Loucy (cell line): ENCODE results near the gene UNC13C.
"Not testable (repeated sequence)": the region's sequence is repeated elsewhere in the genome, so short reads cannot be mapped to it uniquely, and the experiment has no call there.

ENCODE experiments used
- H2AFZ ChIP-seq: fragments of 200-600 bp; sonication (generic); 2 replicates; pipeline ENCODE4 v1.6.0; 2016; ENCODE audit warnings: antibody characterized with exemption, mild to moderate bottlenecking, low read length, moderate library complexity
- H3F3A ChIP-seq: fragments of 200-600 bp; 2 replicates; pipeline ENCODE4 v1.6.0; 2016; ENCODE audit warnings: antibody characterized with exemption, low read depth, mild to moderate bottlenecking
- H3K27me3 ChIP-seq: fragments of 200-600 bp; sonication (generic); 2 replicates; pipeline ENCODE4 v1.6.1; 2014; ENCODE audit warnings: low read length, mild to moderate bottlenecking; ENCODE audit not compliant: insufficient read depth, poor library complexity, severe bottlenecking
- H3K36me3 ChIP-seq: fragments of 200-600 bp; sonication (generic); 2 replicates; pipeline ENCODE4 v1.6.1; 2016; ENCODE audit warnings: low read length; ENCODE audit not compliant: insufficient read depth
- H3K4me1 ChIP-seq: fragments of 200-600 bp; sonication (generic); 2 replicates; pipeline ENCODE4 v1.5.1; 2014; ENCODE audit warnings: low read length, mild to moderate bottlenecking; ENCODE audit not compliant: insufficient read depth, poor library complexity, severe bottlenecking
- H3K4me2 ChIP-seq: fragments of 200-600 bp; sonication (generic); 2 replicates; pipeline ENCODE4 v1.6.0; 2014; ENCODE audit warnings: antibody characterized with exemption, low read length, low read depth, mild to moderate bottlenecking; ENCODE audit not compliant: poor library complexity, severe bottlenecking
- H3K4me3 ChIP-seq: fragments of 200-600 bp; sonication (generic); 2 replicates; pipeline ENCODE4 v1.5.1; 2014; ENCODE audit warnings: low read length, mild to moderate bottlenecking, mixed read lengths; ENCODE audit not compliant: poor library complexity, severe bottlenecking
- H3K79me2 ChIP-seq: fragments of 200-600 bp; sonication (generic); 2 replicates; pipeline ENCODE4 v1.6.1; 2014; ENCODE audit warnings: low read length; ENCODE audit not compliant: insufficient read depth
- H3K9ac ChIP-seq: fragments of 200-600 bp; sonication (generic); 2 replicates; pipeline ENCODE4 v1.6.0; 2014; ENCODE audit warnings: mild to moderate bottlenecking, low read depth, low read length, moderate library complexity; ENCODE audit not compliant: poor library complexity, severe bottlenecking
- H3K9me2 ChIP-seq: fragments of 200-600 bp; sonication (generic); replicated peaks from 2 replicates; pipeline ENCODE4 v1.6.1; 2016; ENCODE audit warnings: low read depth, low read length, mixed read lengths
- H3K9me3 ChIP-seq: fragments of 200-600 bp; sonication (generic); 2 replicates; pipeline ENCODE4 v1.6.1; 2014; ENCODE audit warnings: mild to moderate bottlenecking, antibody characterized with exemption, low read length, low read depth; ENCODE audit not compliant: insufficient read depth
- H4K20me1 ChIP-seq: fragments of 200-600 bp; sonication (generic); 2 replicates; pipeline ENCODE4 v1.6.0; 2014; ENCODE audit warnings: antibody characterized with exemption, low read length, mild to moderate bottlenecking; ENCODE audit not compliant: insufficient read depth, poor library complexity, severe bottlenecking
- CTCF ChIP-seq: fragments of 200-600 bp; sonication (generic); conservative IDR thresholded peaks from 2 replicates; pipeline ENCODE4 v1.5.1; 2014; ENCODE audit warnings: mild to moderate bottlenecking, antibody characterized with exemption, low read length
- EZH2phosphoT487 ChIP-seq: fragments of 200-600 bp; IDR thresholded peaks from 2 replicates; pipeline ENCODE4 v1.6.1; 2018; ENCODE audit warnings: antibody characterized with exemption, mild to moderate bottlenecking, moderate library complexity, borderline replicate concordance

UNC13C gene

GRCh38 chr15:53978253-53978906 is at the start of gene UNC13C:
Gene UNC13C (plus strand): TSS chr15:53978441. CDS start chr15:54012904, 34,463 bp downstream.
- Histone ChIP-seq H3K4me2 (no peak within 1 kb of the TSS), H4K20me1 (no peaks in the 10 kb centered on the region), H3K9me3 (no peaks in the 10 kb centered on the region), H3F3A (no peaks in the 10 kb centered on the region), H3K79me2 (no peaks in the 10 kb centered on the region), H3K4me1 (no peaks in the 10 kb centered on the region), H2AFZ (no peak within 1 kb of the TSS), H3K9me2 (no peaks in the 10 kb centered on the region), H3K9ac (no peak within 1 kb of the TSS), H3K36me3 (no peaks in the 10 kb centered on the region), H3K27me3 (no peaks in the 10 kb centered on the region), H3K4me3 (no peak within 1 kb of the TSS)
- TF ChIP-seq EZH2phosphoT487: no peak
- TF ChIP-seq CTCF: no peak

DNA sequence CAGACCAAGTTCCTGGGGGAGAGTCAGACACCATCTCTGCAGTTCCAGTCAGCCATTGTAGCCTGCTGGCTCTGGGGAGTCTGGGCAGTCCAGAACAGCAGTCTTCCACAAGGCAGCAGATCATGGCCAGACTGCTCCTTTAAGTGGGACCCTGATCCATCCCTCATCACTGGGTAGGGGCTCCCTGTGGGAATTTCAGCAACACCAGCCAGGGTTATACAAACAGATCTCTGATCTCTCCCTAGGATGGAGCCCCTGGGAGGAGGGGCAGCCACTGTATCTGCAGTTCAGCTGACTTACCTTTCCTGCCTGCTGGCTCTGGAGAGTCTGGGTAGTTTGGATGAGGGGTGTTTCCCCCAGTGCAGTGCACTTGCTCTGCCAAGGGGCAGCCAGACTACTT is 42.1 kb upstream of the UNC13C start:
- H2AFZ ChIP-seq: no peak overlapping the region
- no peak for TF ChIP-seq CTCF
- no peak for TF ChIP-seq EZH2phosphoT487
- H4K20me1 ChIP-seq: no peaks in the 10 kb centered on the region
- no peaks in the 10 kb centered on the region for H3K4me1 ChIP-seq
- no peaks in the 10 kb centered on the region for H3K79me2 ChIP-seq
- H3K27me3 ChIP-seq: no peaks in the 10 kb centered on the region
- no peak overlapping the region for H3K4me2 ChIP-seq
- H3K9me2 ChIP-seq: no peaks in the 10 kb centered on the region
- H3K4me3 ChIP-seq: no peak overlapping the region
- H3K9ac ChIP-seq: no peak overlapping the region
- peaks cover 3% of the 10 kb centered on the region; the same call in 1 of the 2 replicates for H3K9me3 ChIP-seq
- H3K36me3 ChIP-seq: no peaks in the 10 kb centered on the region
- no peaks in the 10 kb centered on the region for H3F3A ChIP-seq

- H3K9me3 ChIP-seq, H3K79me2 ChIP-seq, H3K4me1 ChIP-seq, H3K36me3 ChIP-seq, H4K20me1 ChIP-seq, H3F3A ChIP-seq, H2AFZ ChIP-seq, H3K9ac ChIP-seq, H3K27me3 ChIP-seq, H3K4me3 ChIP-seq, H3K4me2 ChIP-seq, H3K9me2 ChIP-seq: not testable (repeated sequence)
These were observed 40.6 kb upstream of the UNC13C start for GRCh38 chr15:53937632-53938031.

DNA sequence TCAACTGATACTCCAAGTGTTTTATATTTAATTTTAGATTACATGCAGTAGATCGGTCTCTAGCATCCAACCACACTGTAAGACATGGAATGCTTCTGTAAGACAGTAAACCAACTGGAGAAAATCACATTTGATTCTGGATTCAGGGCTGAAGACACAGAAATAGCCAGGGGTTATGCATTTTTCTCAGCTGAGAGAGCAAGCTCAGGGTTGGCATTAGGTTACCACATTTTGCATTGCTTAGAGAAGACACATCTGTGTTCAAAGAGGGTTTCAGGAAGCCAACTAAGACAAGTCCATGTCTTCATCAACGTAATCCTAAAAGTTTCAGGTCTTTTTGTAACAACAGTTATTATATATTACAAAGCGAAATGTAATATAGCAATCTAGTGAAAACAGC is 27.7 kb upstream of the UNC13C start:
- Histone ChIP-seq H3K9ac (no peak overlapping the region), H3K9me2 (no peaks in the 10 kb centered on the region), H3K27me3 (no peaks in the 10 kb centered on the region), H4K20me1 (no peaks in the 10 kb centered on the region), H2AFZ (no peak overlapping the region), H3F3A (no peaks in the 10 kb centered on the region), H3K9me3 (no peaks in the 10 kb centered on the region), H3K4me2 (no peak overlapping the region), H3K79me2 (no peaks in the 10 kb centered on the region), H3K36me3 (no peaks in the 10 kb centered on the region), H3K4me1 (no peaks in the 10 kb centered on the region), H3K4me3 (no peak overlapping the region)
- no peak for TF ChIP-seq CTCF
- no peak for TF ChIP-seq EZH2phosphoT487
